Upper lobe of right lung (tissue), 1 donor: ENCODE data around the gene TMCC2. TPM values are rescaled to one million over a fixed set of nuclear protein-coding genes. Genes with fewer than 3 reads are reported as not detected.

Source experiments
- ATAC-seq: fragments of 200-7000 bp; cut with Tn5 transposase; one replicate; pipeline ENCODE4 v1.9.1; 2020; ENCODE audit warnings: mild to moderate bottlenecking, moderate library complexity
- DNase-seq: peaks from one replicate; pipeline ENCODE4 v3.0.0-alpha.2; 2020
- H3K27ac ChIP-seq: fragments of 200-600 bp; one replicate; pipeline ENCODE4 v1.8.0; 2022
- H3K27me3 ChIP-seq: fragments of 200-600 bp; one replicate; pipeline ENCODE4 v1.8.0; 2022; ENCODE audit warnings: mild to moderate bottlenecking
- H3K36me3 ChIP-seq: fragments of 200-600 bp; one replicate; pipeline ENCODE4 v1.8.0; 2022
- H3K4me1 ChIP-seq: fragments of 200-600 bp; one replicate; pipeline ENCODE4 v1.8.0; 2022
- H3K4me3 ChIP-seq: fragments of 200-600 bp; one replicate; pipeline ENCODE4 v1.8.0; 2022; ENCODE audit warnings: mild to moderate bottlenecking
- H3K9me3 ChIP-seq: fragments of 200-600 bp; one replicate; pipeline ENCODE4 v1.8.0; 2022
- intact Hi-C: fragments of 100-400 bp; cut with DNase I; formaldehyde crosslinking; loops from one replicate; pipeline ENCODE4 v1.11.0; 2022
- total RNA-seq: library from RNA; stranded (reverse); fragmentation: NEBNext Ultra II Directional; extraction: Animal tissue kit (Norgen Biotek cat#: 25700); gene quantifications from one replicate; pipeline ENCODE4 v1.2.1, GENCODE V29; 2021
- TF ChIP-seq, protein P1 (sequence below): fragments of 200-600 bp; IDR thresholded peaks from one replicate; pipeline ENCODE4 v1.8.0; 2022; ENCODE audit warnings: antibody characterized with exemption
- donor health status: DM: no; HTN: yes; CAD: no; lungs with severe emphysema.

The TMCC2 gene
- total RNA-seq, 1 donor from 2014 or later = 4.8 TPM

DNA sequence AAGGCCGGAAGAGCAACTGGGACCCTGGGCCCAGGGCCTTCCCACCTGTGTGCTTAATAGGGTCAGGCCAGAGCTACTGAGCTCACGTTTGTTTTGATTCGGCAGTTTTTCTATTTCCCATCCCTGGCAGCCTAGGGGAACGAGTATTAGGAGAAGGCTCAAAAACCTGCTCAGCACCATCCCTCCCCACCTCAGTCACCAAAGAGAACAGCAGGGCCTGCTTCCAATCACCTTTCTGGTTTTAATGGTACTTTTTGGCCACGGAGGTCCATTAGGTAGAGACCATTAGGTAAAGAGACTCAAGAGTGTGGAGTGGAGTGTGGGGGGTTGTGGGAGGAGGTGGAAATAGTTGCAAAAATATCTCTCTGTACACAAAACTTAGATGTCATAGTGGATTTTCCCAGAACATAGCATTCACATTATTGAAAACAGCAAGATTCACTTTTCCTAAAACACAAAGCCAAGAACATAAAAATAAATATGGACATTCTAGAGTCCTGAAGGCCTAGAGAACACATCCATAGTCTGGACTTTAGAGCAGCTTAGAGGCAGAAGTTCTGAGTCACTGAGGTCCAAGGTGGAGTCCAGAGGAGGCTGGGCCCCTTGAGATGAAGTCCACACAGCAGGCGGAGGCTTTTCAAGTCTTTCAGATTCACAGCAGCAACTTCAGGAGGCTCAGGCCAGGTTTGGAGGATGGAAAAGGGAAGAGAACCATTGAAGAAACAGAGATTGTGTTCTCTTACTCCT lies 74.3 kb downstream of the TMCC2 start:
- H3K4me1 ChIP-seq = peaks cover 21% of the 10 kb centered on the region
- peak overlapping the region; percentile 81 for H3K27ac ChIP-seq
- TF ChIP-seq, protein P1, sequence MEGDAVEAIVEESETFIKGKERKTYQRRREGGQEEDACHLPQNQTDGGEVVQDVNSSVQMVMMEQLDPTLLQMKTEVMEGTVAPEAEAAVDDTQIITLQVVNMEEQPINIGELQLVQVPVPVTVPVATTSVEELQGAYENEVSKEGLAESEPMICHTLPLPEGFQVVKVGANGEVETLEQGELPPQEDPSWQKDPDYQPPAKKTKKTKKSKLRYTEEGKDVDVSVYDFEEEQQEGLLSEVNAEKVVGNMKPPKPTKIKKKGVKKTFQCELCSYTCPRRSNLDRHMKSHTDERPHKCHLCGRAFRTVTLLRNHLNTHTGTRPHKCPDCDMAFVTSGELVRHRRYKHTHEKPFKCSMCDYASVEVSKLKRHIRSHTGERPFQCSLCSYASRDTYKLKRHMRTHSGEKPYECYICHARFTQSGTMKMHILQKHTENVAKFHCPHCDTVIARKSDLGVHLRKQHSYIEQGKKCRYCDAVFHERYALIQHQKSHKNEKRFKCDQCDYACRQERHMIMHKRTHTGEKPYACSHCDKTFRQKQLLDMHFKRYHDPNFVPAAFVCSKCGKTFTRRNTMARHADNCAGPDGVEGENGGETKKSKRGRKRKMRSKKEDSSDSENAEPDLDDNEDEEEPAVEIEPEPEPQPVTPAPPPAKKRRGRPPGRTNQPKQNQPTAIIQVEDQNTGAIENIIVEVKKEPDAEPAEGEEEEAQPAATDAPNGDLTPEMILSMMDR = no peak
- peaks cover 45% of the 10 kb centered on the region for H3K36me3 ChIP-seq
- no peaks in the 10 kb centered on the region for H3K9me3 ChIP-seq
- H3K4me3 ChIP-seq = no peak overlapping the region
- H3K27me3 ChIP-seq = no peaks in the 10 kb centered on the region
- intact Hi-C loops = no loop called here
- ATAC-seq (no peak), DNase-seq (no peak)

DNA sequence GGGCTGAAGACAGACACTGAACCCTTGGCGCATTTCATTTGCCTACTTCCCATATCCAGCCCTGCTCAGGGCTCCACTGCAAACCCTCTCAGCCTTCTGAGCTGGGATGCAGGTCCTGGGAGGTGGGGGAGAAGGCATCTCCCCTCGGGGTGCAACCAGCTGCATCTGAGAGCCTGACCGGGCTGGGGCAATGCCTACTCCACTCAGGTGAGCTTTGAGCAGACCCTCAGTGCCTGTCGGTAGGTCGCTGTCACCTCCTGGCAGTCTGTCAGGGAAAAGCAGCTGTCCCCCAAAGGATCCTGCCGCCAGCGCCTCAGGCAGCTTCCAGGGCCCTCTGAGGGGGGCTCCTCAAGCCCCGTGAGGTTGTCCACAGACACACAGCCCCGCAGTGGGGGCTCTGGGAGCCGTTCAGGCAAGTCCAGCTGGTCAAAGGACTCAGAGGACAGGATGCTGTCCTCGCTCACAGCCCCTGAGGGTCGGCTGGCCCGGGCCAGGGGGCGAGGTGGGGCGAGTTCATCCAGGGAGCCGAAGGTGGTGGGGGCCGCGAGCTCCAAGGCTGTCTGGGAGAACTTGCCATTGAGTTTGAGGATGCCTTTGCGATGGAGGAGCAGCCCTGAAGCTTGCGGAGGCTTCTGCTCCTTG lies 75.6 kb downstream of the TMCC2 start:
- Histone ChIP-seq H3K27ac (no peak overlapping the region), H3K36me3 (peaks cover 58% of the 10 kb centered on the region), H3K4me1 (peaks cover 21% of the 10 kb centered on the region), H3K27me3 (no peaks in the 10 kb centered on the region), H3K4me3 (no peak overlapping the region), H3K9me3 (no peaks in the 10 kb centered on the region)
- DNase-seq (no peak), ATAC-seq (no peak)
- intact Hi-C loops = no loop called here
- TF ChIP-seq, protein P1 = no peak

DNA sequence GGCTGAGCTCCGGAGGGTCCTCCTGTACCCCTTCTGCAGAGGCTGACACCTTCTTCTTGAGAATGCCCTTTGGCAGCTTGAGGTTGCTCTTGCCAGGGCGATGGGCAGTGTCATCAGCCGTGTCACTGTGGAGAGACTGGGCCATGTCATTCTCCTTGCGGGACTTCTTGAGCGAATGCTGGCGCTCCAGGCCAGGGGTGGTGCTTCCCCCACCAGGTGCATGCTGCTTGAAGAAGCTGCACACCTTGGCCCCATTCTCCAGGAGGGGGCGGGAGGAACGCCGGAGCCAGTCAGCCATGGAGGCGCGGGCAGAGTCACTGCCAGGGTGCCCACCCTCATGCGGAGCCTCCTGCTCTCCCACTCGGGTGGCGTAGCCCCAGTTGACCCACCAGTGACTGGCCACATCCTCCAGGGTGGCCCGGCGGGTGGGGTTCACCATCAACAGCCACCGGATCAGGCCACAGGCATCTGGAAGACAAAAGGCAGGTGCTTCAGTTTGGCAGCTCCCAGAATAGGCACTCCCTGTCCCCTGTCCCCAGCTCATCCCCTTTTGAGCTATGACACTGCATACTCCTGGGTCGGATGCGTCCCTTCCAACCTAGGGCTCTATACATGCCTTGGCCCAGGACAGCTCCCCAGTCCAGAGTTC lies 76.4 kb downstream of the TMCC2 start:
- Histone ChIP-seq H3K4me1 (peaks cover 21% of the 10 kb centered on the region), H3K27ac (no peak overlapping the region), H3K9me3 (no peaks in the 10 kb centered on the region), H3K36me3 (peaks cover 65% of the 10 kb centered on the region), H3K27me3 (no peaks in the 10 kb centered on the region), H3K4me3 (no peak overlapping the region)
- TF ChIP-seq, protein P1 = no peak
- intact Hi-C loops = no loop called here
- DNase-seq (no peak), ATAC-seq (no peak)

DNA sequence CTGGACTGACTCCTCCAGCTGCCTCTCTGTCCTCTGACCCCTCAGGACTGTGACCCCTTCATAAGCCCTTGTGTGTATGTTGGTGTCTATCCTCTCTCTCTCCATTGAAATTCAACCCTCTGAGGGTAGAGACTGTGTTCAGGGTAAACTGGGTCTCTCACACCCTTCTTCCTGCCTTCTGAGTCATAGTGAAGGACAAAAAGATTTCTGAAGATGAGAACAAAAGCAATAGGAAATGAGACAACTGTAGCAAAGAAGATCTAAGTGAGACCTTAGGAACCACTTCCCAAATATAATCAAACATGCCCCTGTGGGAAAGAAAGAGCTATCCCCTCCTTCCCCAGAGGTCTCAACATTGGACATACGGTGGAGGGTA lies 76.9 kb downstream of the TMCC2 start:
- H3K4me3 ChIP-seq = no peak overlapping the region

DNA sequence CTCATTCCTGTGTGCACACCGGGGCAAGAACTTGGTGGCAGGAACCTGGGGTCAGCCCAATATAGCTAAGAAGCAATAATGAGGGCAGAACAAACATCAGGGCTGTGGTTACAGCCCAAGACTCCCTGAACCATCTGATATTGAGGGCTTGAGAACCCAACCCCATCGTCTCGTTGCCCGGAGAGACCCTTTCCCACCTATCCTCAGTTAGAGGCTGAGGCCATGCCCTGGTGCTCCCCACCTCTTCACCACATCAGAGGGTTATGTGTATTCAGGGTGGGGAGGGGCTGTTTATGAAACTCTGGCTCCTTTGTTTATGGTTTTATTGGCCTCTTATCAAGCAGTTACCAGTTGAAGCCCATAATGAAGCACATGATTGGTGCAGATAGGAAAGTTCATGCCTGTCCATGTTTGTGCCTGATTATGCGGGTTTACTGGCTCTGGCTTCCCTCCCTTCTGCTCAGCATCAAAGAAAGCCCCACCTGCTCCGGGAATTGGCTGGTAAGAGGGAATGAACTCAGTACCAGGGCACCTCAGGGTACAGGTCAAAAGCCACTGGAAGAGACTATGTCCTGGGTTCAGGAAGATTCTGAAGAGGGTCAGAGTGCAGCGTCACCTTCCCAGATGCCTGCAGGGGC lies 79.3 kb downstream of the TMCC2 start:
- DNase-seq (no peak), ATAC-seq (no peak)
- Histone ChIP-seq H3K36me3 (peaks cover 91% of the 10 kb centered on the region), H3K27ac (no peak overlapping the region), H3K27me3 (no peaks in the 10 kb centered on the region), H3K4me1 (peaks cover 3% of the 10 kb centered on the region), H3K9me3 (no peaks in the 10 kb centered on the region), H3K4me3 (no peak overlapping the region)
- TF ChIP-seq, protein P1 = no peak
- intact Hi-C loops = no loop called here

More for the DNA sequence above, 76.9 kb downstream of the TMCC2 start:
- intact Hi-C loops = no loop called here
- no peak overlapping the region for H3K27ac ChIP-seq
- peaks cover 17% of the 10 kb centered on the region for H3K4me1 ChIP-seq
- peaks cover 70% of the 10 kb centered on the region for H3K36me3 ChIP-seq
- no peaks in the 10 kb centered on the region for H3K27me3 ChIP-seq
- TF ChIP-seq, protein P1 = no peak
- ATAC-seq (no peak), DNase-seq (no peak)
- H3K9me3 ChIP-seq = no peaks in the 10 kb centered on the region
